DOHH2 (cell line): ENCODE data around the gene ITIH5.

Source experiments
- H3F3A ChIP-seq: fragments of 200-600 bp; sonication (generic), shearing (Covaris generic); 2 replicates; pipeline ENCODE4 v1.6.0; 2016; ENCODE audit warnings: antibody characterized with exemption, mild to moderate bottlenecking; ENCODE audit not compliant: control insufficient read depth, insufficient read depth
- H3K27ac ChIP-seq: fragments of 200-600 bp; sonication (generic); 2 replicates; pipeline ENCODE4 v1.5.1; 2014; ENCODE audit warnings: low read depth, mild to moderate bottlenecking, low read length, moderate library complexity
- H3K27me3 ChIP-seq: fragments of 200-600 bp; sonication (generic); 2 replicates; pipeline ENCODE4 v1.6.1; 2014; ENCODE audit warnings: mild to moderate bottlenecking, low read length, mixed read lengths; ENCODE audit not compliant: control insufficient read depth
- H3K36me3 ChIP-seq: fragments of 200-600 bp; sonication (generic); 2 replicates; pipeline ENCODE4 v1.6.1; 2014; ENCODE audit warnings: mild to moderate bottlenecking, low read length, moderate library complexity, mixed read lengths; ENCODE audit not compliant: control insufficient read depth
- H3K4me1 ChIP-seq: fragments of 200-600 bp; sonication (generic); 2 replicates; pipeline ENCODE4 v1.6.1; 2014; ENCODE audit warnings: mild to moderate bottlenecking, low read length, mixed read lengths; ENCODE audit not compliant: control insufficient read depth
- H3K4me2 ChIP-seq: fragments of 200-600 bp; sonication (generic); 2 replicates; pipeline ENCODE4 v1.6.0; 2014; ENCODE audit warnings: mild to moderate bottlenecking, low read length, moderate library complexity
- H3K4me3 ChIP-seq: fragments of 200-600 bp; sonication (generic); 2 replicates; pipeline ENCODE4 v1.5.1; 2014; ENCODE audit warnings: mild to moderate bottlenecking, low read length, mixed read lengths
- H3K79me2 ChIP-seq: fragments of 200-600 bp; sonication (generic); 2 replicates; pipeline ENCODE4 v1.6.1; 2014; ENCODE audit warnings: mild to moderate bottlenecking, low read length, mixed read lengths; ENCODE audit not compliant: control insufficient read depth
- H3K9me2 ChIP-seq: fragments of 200-600 bp; sonication (generic); replicated peaks from 2 replicates; pipeline ENCODE4 v1.6.1; 2014; ENCODE audit warnings: mild to moderate bottlenecking, low read length, mixed read lengths; ENCODE audit not compliant: control insufficient read depth
- H3K9me3 ChIP-seq: fragments of 200-600 bp; sonication (generic); 2 replicates; pipeline ENCODE4 v1.6.1; 2014; ENCODE audit warnings: antibody characterized with exemption, low read length, mixed read lengths; ENCODE audit not compliant: control insufficient read depth, insufficient read depth
- H4K20me1 ChIP-seq: fragments of 200-600 bp; sonication (generic); 2 replicates; pipeline ENCODE4 v1.6.0; 2014; ENCODE audit warnings: low read depth, mild to moderate bottlenecking, antibody characterized with exemption, low read length, moderate library complexity; ENCODE audit not compliant: control insufficient read depth, insufficient read depth
- CTCF ChIP-seq: fragments of 200-600 bp; sonication (generic); IDR thresholded peaks from one replicate; pipeline ENCODE4 v1.5.1; 2014; ENCODE audit warnings: antibody characterized with exemption, mild to moderate bottlenecking, low read depth, low read length; ENCODE audit not compliant: poor library complexity, severe bottlenecking
- EZH2phosphoT487 ChIP-seq: fragments of 200-600 bp; sonication (generic); IDR thresholded peaks from 2 replicates; pipeline ENCODE4 v1.6.1; 2017; ENCODE audit warnings: borderline replicate concordance, mild to moderate bottlenecking, antibody characterized with exemption, low read length, moderate library complexity, mixed read lengths

Gene ITIH5

GRCh38 chr10:7534480-7534852 lies 132.3 kb downstream of the ITIH5 start:
- Histone ChIP-seq H3K4me3 (no peak overlapping the region), H3F3A (no peaks in the 10 kb centered on the region), H3K79me2 (no peaks in the 10 kb centered on the region), H3K4me2 (no peak overlapping the region), H4K20me1 (no peaks in the 10 kb centered on the region), H3K4me1 (no peaks in the 10 kb centered on the region), H3K27me3 (peaks cover 7% of the 10 kb centered on the region; the same call in 1 of the 2 replicates), H3K27ac (no peak overlapping the region), H3K9me3 (no peaks in the 10 kb centered on the region), H3K36me3 (no peaks in the 10 kb centered on the region), H3K9me2 (no peaks in the 10 kb centered on the region)
- no peak for TF ChIP-seq CTCF
- TF ChIP-seq EZH2phosphoT487, result no peak

- H3K36me3 ChIP-seq, result no peaks in the 10 kb centered on the region
- H3F3A ChIP-seq, result no peaks in the 10 kb centered on the region
- no peak overlapping the region for H3K4me2 ChIP-seq
- TF ChIP-seq CTCF (no peak), EZH2phosphoT487 (no peak)
- H3K9me2 ChIP-seq, result no peaks in the 10 kb centered on the region
- no peak overlapping the region for H3K4me3 ChIP-seq
- H3K9me3 ChIP-seq, result no peaks in the 10 kb centered on the region
- peaks cover 10% of the 10 kb centered on the region; the same call in 1 of the 2 replicates for H3K27me3 ChIP-seq
- H3K27ac ChIP-seq, result no peak overlapping the region
- no peaks in the 10 kb centered on the region for H3K4me1 ChIP-seq
- no peaks in the 10 kb centered on the region for H4K20me1 ChIP-seq
- H3K79me2 ChIP-seq, result no peaks in the 10 kb centered on the region
Measured at GRCh38 chr10:7533657-7534479, 132.9 kb downstream of the ITIH5 start.

GRCh38 chr10:7532723-7533498 lies 133.9 kb downstream of the ITIH5 start:
- H3K27me3 ChIP-seq, result peaks cover 10% of the 10 kb centered on the region
- TF ChIP-seq CTCF, result no peak
- TF ChIP-seq EZH2phosphoT487, result no peak
- H3K4me3 ChIP-seq, result no peak overlapping the region
- H3K36me3 ChIP-seq, result no peaks in the 10 kb centered on the region
- H3K27ac ChIP-seq, result no peak overlapping the region
- no peaks in the 10 kb centered on the region for H3F3A ChIP-seq
- no peak overlapping the region for H3K4me2 ChIP-seq
- no peaks in the 10 kb centered on the region for H3K79me2 ChIP-seq
- H3K9me3 ChIP-seq, result no peaks in the 10 kb centered on the region
- no peaks in the 10 kb centered on the region for H3K4me1 ChIP-seq
- no peaks in the 10 kb centered on the region for H4K20me1 ChIP-seq
- no peaks in the 10 kb centered on the region for H3K9me2 ChIP-seq
